SU-DHL-6 (cell line): ENCODE measurements around the gene CDCP2.

Source experiments
- H2AFZ ChIP-seq: fragments of 200-600 bp; sonication (generic); 2 replicates; pipeline ENCODE4 v1.6.1; 2014; ENCODE audit warnings: low read depth, mild to moderate bottlenecking, moderate library complexity, mixed read lengths, antibody characterized with exemption, low read length; ENCODE audit not compliant: severe bottlenecking
- H3F3A ChIP-seq: fragments of 200-600 bp; shearing (Covaris generic); 2 replicates; pipeline ENCODE4 v1.6.0; 2016; ENCODE audit warnings: antibody characterized with exemption, mild to moderate bottlenecking; ENCODE audit not compliant: insufficient read depth
- H3K27ac ChIP-seq: fragments of 200-600 bp; sonication (generic); 2 replicates; pipeline ENCODE4 v1.5.1; 2016; ENCODE audit warnings: low read depth, mild to moderate bottlenecking, low read length, moderate library complexity, mixed read lengths
- H3K27me3 ChIP-seq: fragments of 200-600 bp; sonication (generic), shearing (Covaris generic); 2 replicates; pipeline ENCODE4 v1.6.0; 2014; ENCODE audit warnings: mild to moderate bottlenecking, low read length
- H3K36me3 ChIP-seq: fragments of 200-600 bp; sonication (generic); 2 replicates; pipeline ENCODE4 v1.6.1; 2014; ENCODE audit warnings: mild to moderate bottlenecking, low read length, mixed read lengths
- H3K4me2 ChIP-seq: fragments of 300-600, 200-600 bp; shearing (Covaris generic), sonication (generic); 2 replicates; pipeline ENCODE4 v1.6.0; 2014; ENCODE audit warnings: low read length, low read depth, mild to moderate bottlenecking; ENCODE audit not compliant: poor library complexity, severe bottlenecking
- H3K4me3 ChIP-seq: fragments of 200-600 bp; sonication (generic); 2 replicates; pipeline ENCODE4 v1.5.1; 2014; ENCODE audit warnings: antibody characterized with exemption, low read length, mild to moderate bottlenecking, mixed read lengths; ENCODE audit not compliant: insufficient read depth, poor library complexity, severe bottlenecking
- H3K79me2 ChIP-seq: fragments of 200-600 bp; sonication (generic); 2 replicates; pipeline ENCODE4 v1.6.1; 2014; ENCODE audit warnings: mild to moderate bottlenecking, low read length, moderate library complexity; ENCODE audit not compliant: insufficient read depth
- H3K9ac ChIP-seq: fragments of 200-600 bp; sonication (generic); 2 replicates; pipeline ENCODE4 v1.7.0; 2014; ENCODE audit warnings: mild to moderate bottlenecking, low read length
- H3K9me2 ChIP-seq: fragments of 200-600 bp; sonication (generic); replicated peaks from 2 replicates; pipeline ENCODE4 v1.6.1; 2014; ENCODE audit warnings: low read length; ENCODE audit not compliant: insufficient read depth
- H3K9me3 ChIP-seq: fragments of 200-600 bp; sonication (generic); 2 replicates; pipeline ENCODE4 v1.6.1; 2014; ENCODE audit warnings: low read length, mixed read lengths; ENCODE audit not compliant: insufficient read depth
- H4K20me1 ChIP-seq: fragments of 200-600 bp; sonication (generic); 2 replicates; pipeline ENCODE4 v1.6.1; 2014; ENCODE audit warnings: low read depth, mild to moderate bottlenecking, antibody characterized with exemption, low read length, moderate library complexity, mixed read lengths
- EZH2phosphoT487 ChIP-seq: fragments of 200-600 bp; sonication (generic), shearing (Covaris generic); conservative IDR thresholded peaks from 2 replicates; pipeline ENCODE4 v1.6.1; 2018; ENCODE audit warnings: mild to moderate bottlenecking, antibody characterized with exemption, low read length, moderate library complexity, mixed read lengths
- TF ChIP-seq, protein P1 (sequence below): fragments of 200-600 bp; sonication (generic); IDR thresholded peaks from one replicate; pipeline ENCODE4 v1.5.1; 2017; ENCODE audit warnings: antibody characterized with exemption, mild to moderate bottlenecking, low read length, moderate library complexity; ENCODE audit not compliant: insufficient read depth, poor library complexity, severe bottlenecking

Gene CDCP2

DNA sequence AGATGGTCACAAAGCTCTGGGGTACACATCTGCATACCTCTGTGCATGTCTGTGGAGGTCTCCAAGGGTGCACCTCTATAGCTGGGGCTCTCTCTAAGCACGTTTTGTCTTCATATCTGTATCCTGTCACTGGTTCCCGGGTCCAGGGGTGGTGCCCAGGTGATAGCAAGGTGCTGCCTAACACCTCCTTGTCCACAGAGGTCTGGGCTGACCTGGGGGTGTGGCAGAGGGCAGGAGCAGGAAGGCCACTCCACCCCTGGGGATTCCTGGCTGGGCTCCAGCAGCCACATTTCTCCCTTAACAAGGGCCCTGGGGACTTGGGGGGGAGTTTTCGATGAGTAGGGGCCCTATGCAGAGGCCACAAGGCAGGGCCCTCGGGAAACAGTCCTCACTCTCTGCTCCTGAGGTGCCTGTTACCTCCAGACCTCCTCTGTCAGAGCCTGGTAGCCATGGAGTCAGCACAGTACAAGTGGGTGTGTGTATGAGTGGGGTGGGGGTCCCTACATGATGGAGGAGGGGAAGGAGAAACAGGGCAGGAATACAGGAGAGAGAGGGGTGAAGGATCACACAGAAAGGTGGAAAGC, 7.0 kb upstream of the CDCP2 start:
- Histone ChIP-seq H3K4me3 (no peak overlapping the region), H3K4me2 (no peak overlapping the region), H2AFZ (no peak overlapping the region), H3K27me3 (no peaks in the 10 kb centered on the region), H3K27ac (no peak overlapping the region), H3K9me2 (no peaks in the 10 kb centered on the region), H3K79me2 (no peaks in the 10 kb centered on the region), H3K9me3 (no peaks in the 10 kb centered on the region), H3K9ac (no peak overlapping the region), H4K20me1 (no peaks in the 10 kb centered on the region), H3K36me3 (no peaks in the 10 kb centered on the region), H3F3A (no peaks in the 10 kb centered on the region)
- TF ChIP-seq, protein P1, sequence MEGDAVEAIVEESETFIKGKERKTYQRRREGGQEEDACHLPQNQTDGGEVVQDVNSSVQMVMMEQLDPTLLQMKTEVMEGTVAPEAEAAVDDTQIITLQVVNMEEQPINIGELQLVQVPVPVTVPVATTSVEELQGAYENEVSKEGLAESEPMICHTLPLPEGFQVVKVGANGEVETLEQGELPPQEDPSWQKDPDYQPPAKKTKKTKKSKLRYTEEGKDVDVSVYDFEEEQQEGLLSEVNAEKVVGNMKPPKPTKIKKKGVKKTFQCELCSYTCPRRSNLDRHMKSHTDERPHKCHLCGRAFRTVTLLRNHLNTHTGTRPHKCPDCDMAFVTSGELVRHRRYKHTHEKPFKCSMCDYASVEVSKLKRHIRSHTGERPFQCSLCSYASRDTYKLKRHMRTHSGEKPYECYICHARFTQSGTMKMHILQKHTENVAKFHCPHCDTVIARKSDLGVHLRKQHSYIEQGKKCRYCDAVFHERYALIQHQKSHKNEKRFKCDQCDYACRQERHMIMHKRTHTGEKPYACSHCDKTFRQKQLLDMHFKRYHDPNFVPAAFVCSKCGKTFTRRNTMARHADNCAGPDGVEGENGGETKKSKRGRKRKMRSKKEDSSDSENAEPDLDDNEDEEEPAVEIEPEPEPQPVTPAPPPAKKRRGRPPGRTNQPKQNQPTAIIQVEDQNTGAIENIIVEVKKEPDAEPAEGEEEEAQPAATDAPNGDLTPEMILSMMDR = no peak
- TF ChIP-seq EZH2phosphoT487 = no peak

- H3K4me3 ChIP-seq = no peak overlapping the region
- no peak overlapping the region for H3K4me2 ChIP-seq
- H4K20me1 ChIP-seq = no peaks in the 10 kb centered on the region
- H3F3A ChIP-seq = no peaks in the 10 kb centered on the region
- no peaks in the 10 kb centered on the region for H3K36me3 ChIP-seq
- no peaks in the 10 kb centered on the region for H3K9me3 ChIP-seq
- H2AFZ ChIP-seq = no peak overlapping the region
- no peak overlapping the region for H3K27ac ChIP-seq
- TF ChIP-seq EZH2phosphoT487 = no peak
- TF ChIP-seq, protein P1 = no peak
- H3K9me2 ChIP-seq = no peaks in the 10 kb centered on the region
- no peak overlapping the region for H3K9ac ChIP-seq
- no peaks in the 10 kb centered on the region for H3K79me2 ChIP-seq
- H3K27me3 ChIP-seq = no peaks in the 10 kb centered on the region
These were observed 5.3 kb upstream of the CDCP2 start for GRCh38 chr1:54158071-54158470.

DNA sequence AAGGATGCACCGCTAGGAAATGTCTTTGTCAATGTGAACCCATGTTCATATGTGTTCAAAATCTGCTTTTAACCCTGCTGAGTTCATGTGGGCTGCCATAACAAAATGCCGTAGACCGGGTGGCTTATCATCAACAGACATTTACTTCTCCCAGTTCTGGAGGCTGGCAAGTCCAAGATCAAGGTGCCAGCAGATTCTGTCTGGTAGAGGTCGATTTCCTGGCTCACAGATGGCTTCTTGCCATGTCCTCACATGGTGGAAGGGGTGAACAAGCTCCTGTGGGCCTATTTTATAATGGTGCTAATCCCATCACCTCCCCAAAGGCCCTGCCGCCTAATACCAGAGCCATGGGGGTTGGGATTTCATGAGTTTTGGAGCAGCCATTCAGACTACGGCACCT, 4.6 kb upstream of the CDCP2 start:
- H3K4me2 ChIP-seq = no peak overlapping the region
- H3F3A ChIP-seq = no peaks in the 10 kb centered on the region
- H3K79me2 ChIP-seq = no peaks in the 10 kb centered on the region
- H3K27ac ChIP-seq = no peak overlapping the region
- no peaks in the 10 kb centered on the region for H3K36me3 ChIP-seq
- no peak overlapping the region for H2AFZ ChIP-seq
- H4K20me1 ChIP-seq = no peaks in the 10 kb centered on the region
- no peaks in the 10 kb centered on the region for H3K9me3 ChIP-seq
- H3K27me3 ChIP-seq = no peaks in the 10 kb centered on the region
- H3K9ac ChIP-seq = no peak overlapping the region
- no peaks in the 10 kb centered on the region for H3K9me2 ChIP-seq
- H3K4me3 ChIP-seq = no peak overlapping the region
- no peak for TF ChIP-seq EZH2phosphoT487
- TF ChIP-seq, protein P1 = no peak

DNA sequence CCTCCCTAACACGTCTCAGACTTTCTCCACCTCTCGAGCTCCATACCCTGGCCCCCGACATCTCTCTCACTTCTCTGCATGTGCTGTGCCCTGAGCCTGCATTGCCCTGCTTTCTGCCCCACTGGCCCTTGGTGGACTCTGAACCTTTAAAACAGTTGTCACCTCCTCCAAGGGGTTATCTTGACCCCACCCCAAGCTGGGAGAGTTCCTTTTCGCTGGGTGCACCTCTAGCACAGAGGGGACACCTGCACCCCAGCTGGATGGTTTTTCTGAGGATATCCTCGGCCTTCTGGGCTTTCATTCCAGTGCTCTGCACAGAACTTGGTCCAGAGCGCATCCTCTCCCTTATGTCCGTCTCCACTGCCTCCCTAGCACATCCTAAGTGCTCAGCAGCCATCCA, 4.2 kb upstream of the CDCP2 start:
- no peaks in the 10 kb centered on the region for H3K9me2 ChIP-seq
- H3K36me3 ChIP-seq = no peaks in the 10 kb centered on the region
- TF ChIP-seq, protein P1 = no peak
- TF ChIP-seq EZH2phosphoT487 = no peak
- H3K27me3 ChIP-seq = no peaks in the 10 kb centered on the region
- no peak overlapping the region for H2AFZ ChIP-seq
- H3K4me3 ChIP-seq = no peak overlapping the region
- H3K4me2 ChIP-seq = no peak overlapping the region
- no peaks in the 10 kb centered on the region for H3K79me2 ChIP-seq
- no peak overlapping the region for H3K9ac ChIP-seq
- H3K9me3 ChIP-seq = no peaks in the 10 kb centered on the region
- no peaks in the 10 kb centered on the region for H3F3A ChIP-seq
- H4K20me1 ChIP-seq = no peaks in the 10 kb centered on the region
- H3K27ac ChIP-seq = no peak overlapping the region
